DMS79 (cell line): ENCODE data around the gene RFC2.

Experiments used
- DNase-seq: peaks from one replicate; lab custom pipeline; 2025; lab: John Stamatoyannopoulos, UW

Gene RFC2

DNA sequence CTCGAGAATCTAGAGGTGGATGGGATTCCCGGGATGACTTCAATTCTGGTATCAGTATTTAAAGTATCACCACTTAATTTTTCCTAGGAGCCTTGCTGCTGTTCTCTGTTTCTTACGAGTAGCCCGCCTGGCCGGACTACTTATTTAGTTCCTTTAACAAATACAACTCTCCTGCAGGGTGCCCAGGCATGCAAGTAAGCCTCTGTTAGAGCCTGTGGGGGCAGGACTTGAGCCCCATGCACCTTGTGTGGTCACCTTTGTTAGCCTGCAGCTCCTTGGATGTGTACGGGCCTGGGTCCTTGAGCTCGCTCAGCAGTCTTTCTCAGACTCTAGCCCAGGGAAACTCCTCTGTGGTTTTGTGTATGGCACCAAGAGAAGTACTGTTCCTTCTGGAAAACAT is 63.9 kb downstream of the RFC2 start:
- no peak for DNase-seq

DNA sequence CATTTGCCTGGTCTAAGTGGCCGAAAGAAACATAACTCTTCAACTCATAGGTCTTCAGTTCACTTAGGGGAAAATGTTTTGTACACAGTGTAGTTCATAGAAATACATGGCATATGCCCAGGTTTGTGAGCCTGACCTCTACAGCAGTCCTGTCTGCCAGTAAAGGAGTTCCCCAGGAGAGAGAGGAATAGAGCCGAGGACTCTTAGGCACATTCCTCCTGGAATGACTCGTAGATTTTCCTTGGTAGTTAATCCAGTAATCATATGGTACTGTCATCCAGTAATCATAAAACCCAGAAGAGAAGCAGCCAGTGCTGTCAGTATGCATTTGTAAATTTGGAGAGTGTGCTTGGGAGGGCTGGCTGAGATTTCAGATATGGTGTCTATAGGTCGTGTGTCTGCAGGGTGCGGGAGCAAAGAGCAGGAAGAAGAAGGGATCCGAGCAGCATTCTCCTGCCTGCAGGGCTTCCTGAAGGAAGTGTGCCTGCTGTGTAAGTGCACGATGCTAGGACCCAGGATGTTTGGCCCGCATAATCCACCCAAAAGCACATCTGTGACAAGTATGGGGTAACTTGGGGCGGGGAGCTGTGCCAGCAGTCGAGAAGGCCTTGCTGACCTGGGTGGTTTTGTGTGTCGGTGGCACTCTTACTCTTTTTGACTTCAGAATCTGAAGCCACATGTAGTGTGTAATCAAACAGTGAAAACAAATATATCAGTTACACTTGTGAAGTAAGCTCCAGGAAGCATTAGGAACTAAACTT is 66.1 kb downstream of the RFC2 start:
- no peak for DNase-seq

DNA sequence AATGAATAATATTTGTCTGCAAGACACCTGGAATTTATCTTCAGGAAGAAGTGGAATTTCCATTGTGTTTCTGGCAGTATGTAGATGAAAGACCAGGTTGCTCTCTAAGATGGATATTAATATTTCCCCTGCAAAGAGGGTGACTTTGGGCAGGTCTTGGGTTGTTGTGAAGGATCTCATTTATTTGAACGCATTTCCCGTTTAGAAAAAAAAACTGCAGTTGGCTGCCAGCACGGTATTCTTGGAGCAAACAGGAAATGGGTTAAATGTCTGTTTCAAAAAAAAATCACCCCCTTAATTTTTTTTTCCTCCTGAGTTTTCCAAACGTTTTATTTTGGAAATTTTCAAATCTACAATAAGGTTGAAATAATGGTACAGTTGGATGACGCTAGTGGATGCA is 68.6 kb downstream of the RFC2 start:
- no peak for DNase-seq

DNA sequence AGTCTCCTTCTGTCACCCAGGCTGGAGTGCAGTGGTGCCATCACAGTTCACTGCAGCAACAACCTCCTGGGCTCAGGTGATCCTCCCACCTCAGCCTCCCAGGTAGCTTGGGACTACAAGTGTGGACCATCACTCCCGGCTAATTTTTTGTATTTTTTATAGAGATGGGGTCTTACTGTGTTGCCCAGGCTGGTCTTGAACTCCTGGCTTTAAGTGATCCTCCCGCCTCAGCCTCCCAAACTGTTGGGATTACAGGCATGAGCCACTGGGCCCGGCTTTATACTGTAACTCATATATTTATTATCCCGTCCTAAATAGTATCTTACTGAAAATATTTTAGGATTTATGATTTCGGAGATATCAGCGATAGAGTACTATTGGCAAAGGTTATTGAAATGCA is 69.2 kb downstream of the RFC2 start:
- no peak for DNase-seq

DNA sequence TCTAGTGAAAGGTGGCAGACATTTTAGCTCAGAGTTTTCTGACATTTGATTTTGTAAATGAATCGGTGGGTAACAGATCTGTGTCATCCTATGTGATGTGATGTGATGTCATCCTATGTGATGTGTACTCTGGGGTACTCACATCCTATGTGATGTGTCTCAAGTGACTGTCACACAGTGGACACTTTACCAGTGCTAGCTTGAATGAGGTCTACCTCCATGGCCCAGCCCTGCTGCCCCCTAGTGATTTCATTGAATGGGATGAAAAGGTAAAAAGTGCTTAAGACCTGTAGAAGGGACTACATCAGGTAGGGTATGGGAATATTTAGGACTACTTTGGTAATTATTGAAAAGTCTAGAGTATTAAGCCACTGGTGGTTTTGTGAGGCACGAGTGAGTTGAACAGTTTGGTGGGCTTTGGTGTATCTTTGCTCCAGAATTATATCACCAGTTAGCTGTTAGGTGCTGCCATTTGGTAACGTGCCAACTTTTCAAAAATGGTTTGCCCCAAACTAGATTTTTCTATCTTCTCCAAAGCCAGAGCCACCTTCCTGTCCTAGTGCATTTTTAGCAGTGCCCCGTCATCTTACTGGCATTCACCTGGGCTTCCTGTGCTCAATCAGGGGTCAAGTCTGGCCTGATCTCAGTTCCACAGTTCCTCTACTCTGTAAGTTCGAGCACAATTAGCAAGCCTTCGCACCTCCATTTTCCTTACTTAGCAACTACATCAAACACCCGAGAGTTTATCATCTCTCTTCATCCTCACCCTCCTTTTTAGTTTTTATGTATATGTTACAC is 70.3 kb downstream of the RFC2 start:
- DNase-seq = no peak

DNA sequence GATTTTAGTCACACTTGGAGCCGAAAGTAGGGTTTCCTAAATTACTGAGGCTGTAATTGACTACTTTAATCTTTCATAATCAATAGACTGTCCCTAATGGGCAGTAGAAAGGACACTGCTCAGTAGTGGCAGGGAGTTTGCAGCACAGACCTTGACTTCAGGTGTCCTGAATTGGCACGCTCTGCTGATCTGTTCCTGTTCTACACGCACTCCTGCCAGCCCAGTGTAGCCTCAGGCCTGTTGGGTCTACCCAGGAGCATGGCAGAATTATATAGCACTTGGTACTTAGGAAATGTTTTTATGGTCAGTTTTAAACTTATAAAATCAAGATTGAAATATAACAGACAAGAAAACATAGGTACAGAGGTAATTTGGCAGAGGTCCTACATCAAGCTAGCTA is 71.1 kb downstream of the RFC2 start:
- no peak for DNase-seq

DNA sequence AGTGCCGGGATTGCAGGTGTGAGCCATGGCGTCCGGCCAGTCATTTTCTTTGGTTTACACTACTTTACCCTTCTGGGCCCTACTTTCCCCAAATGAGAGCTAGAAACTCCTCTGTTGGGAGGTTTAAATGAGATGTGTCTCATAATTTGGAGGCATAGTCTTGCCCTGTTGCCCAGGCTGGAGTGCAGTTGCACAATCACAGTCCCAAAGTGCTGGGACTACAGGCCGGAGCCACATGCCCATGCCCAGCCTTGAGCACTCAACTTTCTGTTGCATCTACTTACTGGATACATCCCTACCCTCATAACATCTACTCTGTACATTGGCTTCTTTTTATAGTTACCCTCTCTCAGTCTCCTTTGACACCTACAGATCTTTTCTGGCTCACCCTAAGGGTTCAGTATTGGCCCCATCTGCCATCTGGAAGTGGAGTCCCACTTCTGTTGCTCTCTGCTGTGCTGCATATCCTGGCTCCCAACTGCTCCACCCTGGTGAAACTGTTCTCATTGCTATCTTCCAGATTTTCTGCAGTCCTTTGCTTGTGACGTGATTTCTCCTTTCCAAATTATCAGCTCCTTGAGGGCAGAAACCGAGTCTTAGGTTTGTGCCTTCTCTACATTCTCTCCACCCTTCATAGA is 71.6 kb downstream of the RFC2 start:
- DNase-seq = no peak

DNA sequence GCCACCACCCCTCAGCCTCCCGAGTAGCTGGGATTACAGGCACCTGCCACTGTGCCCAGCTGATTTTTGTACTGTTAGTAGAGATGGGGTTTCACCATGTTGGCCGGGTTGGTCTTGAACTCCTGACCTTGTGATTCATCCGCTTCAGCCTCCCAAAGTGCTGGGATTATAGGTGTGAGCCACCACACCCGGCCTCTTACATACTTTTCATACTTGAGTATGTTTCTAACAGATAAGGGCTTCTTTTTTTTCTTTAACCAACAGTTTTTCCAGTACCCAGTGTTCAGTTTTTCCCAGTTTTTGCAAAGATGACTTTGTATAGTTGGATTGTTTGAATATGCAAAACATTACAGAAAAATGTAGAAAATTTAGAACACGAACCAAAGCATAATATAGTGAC is 72.4 kb downstream of the RFC2 start:
- DNase-seq = no peak
